HEK293T (cell line): Measurements from ENCODE around the gene UCHL1.

Experiments
- CTCF ChIA-PET: fragments of 350-600 bp; formaldehyde crosslinking; extraction: SDS; loops from one replicate; lab custom pipeline; 2021; ENCODE audit warnings: antibody characterized with exemption, inconsistent platforms; lab: Yijun Ruan, JAX
- POLR2A ChIA-PET: fragments of 350-600 bp; formaldehyde crosslinking; extraction: SDS; loops from one replicate; lab custom pipeline; 2020; ENCODE audit warnings: antibody characterized with exemption, inconsistent platforms; lab: Yijun Ruan, JAX
- DNase-seq: peaks from one replicate; pipeline ENCODE4 v3.0.0; 2012; ENCODE audit warnings: mixed read lengths; ENCODE audit errors: extremely low spot score
- BHLHE40 ChIP-seq: fragments of 450-650 bp; IDR thresholded peaks from 2 replicates; pipeline ENCODE4 v1.6.1; 2016; ENCODE audit warnings: mild to moderate bottlenecking, moderate library complexity, borderline replicate concordance
- CTBP1 ChIP-seq: fragments of 450-650 bp; IDR thresholded peaks from 2 replicates; pipeline ENCODE4 v1.6.1; 2016; ENCODE audit warnings: borderline replicate concordance
- FOXA1 ChIP-seq: fragments of 450-650 bp; IDR thresholded peaks from 2 replicates; pipeline ENCODE4 v1.6.1; 2016; ENCODE audit warnings: mild to moderate bottlenecking
- FOXK2 ChIP-seq: fragments of 450-650 bp; IDR thresholded peaks from 2 replicates; pipeline ENCODE4 v1.6.1; 2016; ENCODE audit warnings: mild to moderate bottlenecking
- FOXM1 ChIP-seq: fragments of 450-650 bp; IDR thresholded peaks from 2 replicates; pipeline ENCODE4 v1.6.1; 2017; ENCODE audit warnings: mild to moderate bottlenecking, borderline replicate concordance
- HDGF ChIP-seq: fragments of 450-650 bp; IDR thresholded peaks from 2 replicates; pipeline ENCODE4 v1.6.1; 2017; ENCODE audit warnings: antibody characterized with exemption, borderline replicate concordance
- L3MBTL2 ChIP-seq: fragments of 450-650 bp; conservative IDR thresholded peaks from 2 replicates; pipeline ENCODE4 v1.6.1; 2016; ENCODE audit warnings: mild to moderate bottlenecking
- ZNF384 ChIP-seq: fragments of 450-650 bp; IDR thresholded peaks from 2 replicates; pipeline ENCODE4 v1.6.1; 2016

The UCHL1 gene

GRCh38 chr4:41315862-41316261 is 59.1 kb downstream of the UCHL1 start:
- POLR2A ChIA-PET: no interaction called here

More at GRCh38 chr4:41315862-41316261, 59.1 kb downstream of the UCHL1 start:
- DNase-seq: no peak
- CTCF ChIA-PET: no interaction called here
- TF ChIP-seq BHLHE40 (no peak), CTBP1 (no peak), ZNF384 (no peak), L3MBTL2 (no peak), FOXM1 (no peak), FOXK2 (no peak), HDGF (no peak), FOXA1 (no peak)
